ENCODE results near the gene RASSF3. TPM values are rescaled to one million over a fixed set of nuclear protein-coding genes. Genes with fewer than 3 reads are reported as not detected.
"Not testable (repeated sequence)": the region's sequence is repeated elsewhere in the genome, so short reads cannot be mapped to it uniquely, and the experiment has no call there.

The RASSF3 gene
- total RNA-seq, 4 donors from 2014 or later: 5.2 to 11.5 (median 7.0) TPM

DNA sequence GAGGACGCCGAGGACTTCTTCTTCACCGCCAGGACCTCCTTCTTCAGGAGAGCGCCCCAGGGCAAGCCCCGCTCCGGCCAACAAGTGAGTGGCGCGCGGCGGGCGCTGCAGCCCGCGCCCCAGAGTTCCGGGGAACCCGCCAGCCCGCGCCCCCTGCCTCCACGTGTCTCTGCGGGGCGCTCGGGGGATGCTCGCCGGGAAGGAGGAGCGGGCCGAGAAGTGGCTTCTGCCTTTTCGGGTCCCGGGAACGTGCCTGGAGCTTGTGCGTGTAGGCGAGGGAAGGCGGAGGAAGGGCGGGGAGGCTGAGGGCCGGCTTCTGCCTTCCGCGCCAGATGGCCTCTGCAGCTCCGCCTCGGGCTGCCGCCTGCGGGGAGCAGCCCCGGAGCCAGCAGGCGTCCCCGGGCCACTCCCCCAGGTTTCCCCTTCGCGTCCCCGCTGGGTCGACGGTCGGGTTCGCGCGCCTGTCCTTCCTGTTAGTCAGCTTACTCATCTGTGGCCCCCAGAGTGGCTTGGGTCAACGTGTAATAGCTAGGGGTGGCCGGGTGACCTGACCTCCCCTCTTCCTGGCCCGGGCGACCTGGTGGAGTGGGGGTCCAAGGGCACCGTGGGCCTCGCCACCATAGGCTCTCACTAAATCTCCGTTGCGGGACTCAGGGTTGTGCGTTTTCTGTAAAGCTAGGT lies 505 bp downstream of the RASSF3 start:
- ATAC-seq (peak; percentile 52 to 55), DNase-seq (peak in 1 of 2 donors; percentile 20)
- TF ChIP-seq, protein P1, sequence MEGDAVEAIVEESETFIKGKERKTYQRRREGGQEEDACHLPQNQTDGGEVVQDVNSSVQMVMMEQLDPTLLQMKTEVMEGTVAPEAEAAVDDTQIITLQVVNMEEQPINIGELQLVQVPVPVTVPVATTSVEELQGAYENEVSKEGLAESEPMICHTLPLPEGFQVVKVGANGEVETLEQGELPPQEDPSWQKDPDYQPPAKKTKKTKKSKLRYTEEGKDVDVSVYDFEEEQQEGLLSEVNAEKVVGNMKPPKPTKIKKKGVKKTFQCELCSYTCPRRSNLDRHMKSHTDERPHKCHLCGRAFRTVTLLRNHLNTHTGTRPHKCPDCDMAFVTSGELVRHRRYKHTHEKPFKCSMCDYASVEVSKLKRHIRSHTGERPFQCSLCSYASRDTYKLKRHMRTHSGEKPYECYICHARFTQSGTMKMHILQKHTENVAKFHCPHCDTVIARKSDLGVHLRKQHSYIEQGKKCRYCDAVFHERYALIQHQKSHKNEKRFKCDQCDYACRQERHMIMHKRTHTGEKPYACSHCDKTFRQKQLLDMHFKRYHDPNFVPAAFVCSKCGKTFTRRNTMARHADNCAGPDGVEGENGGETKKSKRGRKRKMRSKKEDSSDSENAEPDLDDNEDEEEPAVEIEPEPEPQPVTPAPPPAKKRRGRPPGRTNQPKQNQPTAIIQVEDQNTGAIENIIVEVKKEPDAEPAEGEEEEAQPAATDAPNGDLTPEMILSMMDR (IDR thresholded peaks at IDR 0.05 in 4 of 5, conservative IDR thresholded peaks at IDR 0.05 in 1 of 5): no peak
- no peak for TF ChIP-seq POLR2A (IDR thresholded peaks at IDR 0.05)
- intact Hi-C loops (cut with DNase I; ENCODE audit: low total_unique reads) (loop anchor here (5.0 kb wide), 3 partner anchors 38 to 1692 kb away; partner anchors contain the start of gene HELB), in situ Hi-C loops (cut with MboI; ENCODE audit: low sequenced_read_pairs in 4 of 4) (no loop called here)
- Histone ChIP-seq H3K4me1 (peaks cover 4 to 14% of the 10 kb centered on the region in 2 donors), H3K36me3 (no peaks in the 10 kb centered on the region), H3K27ac (peak overlapping the region; percentile 66 to 83 (median 80)), H3K9me3 (no peaks in the 10 kb centered on the region), H3K4me3 (peak overlapping the region; percentile 71 to 94 (median 84)), H3K27me3 (no peaks in the 10 kb centered on the region)

DNA sequence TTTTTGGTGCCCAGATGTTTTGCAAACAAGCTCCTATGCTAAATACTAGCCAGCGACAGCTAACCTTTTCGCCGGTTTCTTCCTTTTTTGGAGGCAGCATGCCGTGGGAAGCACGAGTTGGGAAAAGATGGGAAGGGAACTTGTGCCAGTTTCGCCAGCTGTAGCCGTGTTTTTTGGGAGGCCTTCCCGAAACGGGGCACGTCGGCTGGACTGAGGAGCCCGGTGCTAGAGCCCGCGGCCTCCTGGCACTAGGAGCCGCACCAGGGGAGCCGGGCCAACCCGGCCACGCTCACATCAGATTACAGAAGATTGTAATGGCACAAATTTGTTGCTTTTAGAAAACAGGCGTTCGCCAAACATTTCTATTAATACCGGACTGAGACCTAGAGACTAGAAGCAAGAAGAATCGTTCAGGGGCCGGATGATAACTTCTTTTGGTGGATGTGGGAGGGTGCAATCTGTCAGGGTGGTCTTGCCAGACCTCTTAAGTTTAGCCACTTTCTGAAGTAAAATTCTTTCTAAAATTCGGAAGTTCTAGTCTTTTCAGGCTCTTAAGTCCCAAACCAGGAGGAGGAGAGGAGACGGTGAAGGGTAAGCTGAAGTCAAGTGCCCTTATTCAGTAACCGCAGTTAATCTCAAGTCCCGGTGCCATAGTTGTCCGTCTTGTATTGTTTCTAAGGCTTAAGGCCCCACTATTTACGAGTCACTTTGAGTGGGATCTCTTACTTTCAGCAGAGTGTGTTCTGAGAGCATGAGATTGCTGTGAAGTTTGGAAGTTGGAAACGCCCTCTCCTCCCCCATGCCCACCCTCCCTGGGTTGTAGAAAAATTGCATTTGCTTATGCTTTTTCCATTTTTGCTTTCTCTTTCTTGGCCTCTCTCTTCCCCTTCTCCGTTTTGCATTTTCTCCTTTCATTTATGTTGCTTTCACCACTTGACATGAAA lies 1.3 kb downstream of the RASSF3 start:
- TF ChIP-seq POLR2A (IDR thresholded peaks at IDR 0.05): no peak
- TF ChIP-seq, protein P1 (IDR thresholded peaks at IDR 0.05 in 4 of 5, conservative IDR thresholded peaks at IDR 0.05 in 1 of 5): no peak
- in situ Hi-C loops (cut with MboI; ENCODE audit: low sequenced_read_pairs in 4 of 4) (no loop called here), intact Hi-C loops (cut with DNase I; ENCODE audit: low total_unique reads) (loop anchor here (5.0 kb wide), 3 partner anchors 39 to 1691 kb away; partner anchors contain the start of gene HELB)
- peak overlapping the region; percentile 66 to 83 (median 80) for H3K27ac ChIP-seq
- ATAC-seq (peak; percentile 18 to 26), DNase-seq (peak in 1 of 2 donors; percentile 14)
- H3K27me3 ChIP-seq: no peaks in the 10 kb centered on the region
- peak overlapping the region; percentile 71 to 94 (median 84) for H3K4me3 ChIP-seq
- no peaks in the 10 kb centered on the region for H3K9me3 ChIP-seq
- H3K36me3 ChIP-seq: no peaks in the 10 kb centered on the region
- H3K4me1 ChIP-seq: peaks cover 4 to 14% of the 10 kb centered on the region in 2 donors

DNA sequence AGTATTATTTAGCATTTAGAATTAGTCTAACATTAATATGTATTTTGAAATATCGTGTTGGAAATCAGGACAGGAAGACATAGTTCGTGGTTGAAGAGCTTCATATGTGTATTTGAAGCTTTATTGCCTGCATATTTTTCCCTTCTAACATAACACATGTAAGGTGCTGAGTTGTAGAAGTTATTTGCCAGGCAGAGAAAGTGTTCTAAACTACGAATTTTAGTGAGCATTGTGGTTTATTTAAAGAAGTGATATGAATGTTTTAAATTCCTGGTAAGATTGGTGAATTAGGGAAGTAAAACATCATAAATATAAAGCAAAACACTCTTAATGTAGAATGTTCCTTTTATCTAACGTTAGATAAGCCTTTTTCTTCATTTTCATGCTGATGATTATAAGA lies 2.5 kb downstream of the RASSF3 start:
- ATAC-seq (no peak), DNase-seq (no peak)
- Histone ChIP-seq H3K4me1 (peaks cover 4 to 14% of the 10 kb centered on the region in 2 donors), H3K4me3 (no peak overlapping the region), H3K27me3 (no peaks in the 10 kb centered on the region), H3K27ac (no peak overlapping the region), H3K36me3 (no peaks in the 10 kb centered on the region), H3K9me3 (no peaks in the 10 kb centered on the region)
- in situ Hi-C loops (cut with MboI; ENCODE audit: low sequenced_read_pairs in 4 of 4) (no loop called here), intact Hi-C loops (cut with DNase I; ENCODE audit: low total_unique reads) (loop anchor here (5.0 kb wide), 3 partner anchors 41 to 1689 kb away; partner anchors contain the start of gene HELB)
- TF ChIP-seq POLR2A (IDR thresholded peaks at IDR 0.05): no peak
- TF ChIP-seq, protein P1 (IDR thresholded peaks at IDR 0.05 in 4 of 5, conservative IDR thresholded peaks at IDR 0.05 in 1 of 5): no peak

DNA sequence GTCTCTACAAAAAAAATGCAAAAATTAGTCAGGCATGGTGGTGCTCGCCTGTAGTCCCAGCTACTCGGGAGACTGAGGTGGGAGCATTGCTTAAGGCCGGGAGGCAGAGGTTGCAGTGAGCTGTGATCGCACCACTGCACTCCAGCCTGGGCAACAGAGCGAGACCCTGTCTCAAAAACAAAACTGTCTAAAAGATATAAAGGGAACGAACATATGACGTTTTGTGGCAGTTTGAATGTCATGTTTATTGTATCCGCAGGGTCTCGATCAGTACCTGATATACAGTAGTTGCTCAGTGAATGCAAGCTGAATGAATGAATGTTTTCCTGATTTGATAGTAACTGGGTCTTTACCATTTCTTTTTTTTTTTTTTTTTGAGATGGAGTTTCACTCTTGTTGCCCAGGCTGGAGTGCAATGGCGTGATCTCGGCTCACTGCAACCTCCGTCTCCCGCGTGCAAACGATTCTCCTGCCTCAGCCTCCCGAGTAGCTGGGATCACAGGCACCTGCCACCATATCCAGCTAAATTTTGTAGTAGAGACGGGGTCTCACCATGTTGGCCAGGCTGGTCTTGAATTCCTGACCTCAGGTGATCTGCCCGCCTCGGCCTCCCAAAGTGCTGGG lies 3.6 kb downstream of the RASSF3 start:
- ATAC-seq; H3K36me3 ChIP-seq; H3K9me3 ChIP-seq; in situ Hi-C loops (cut with MboI; ENCODE audit: low sequenced_read_pairs in 4 of 4); H3K4me3 ChIP-seq; H3K27me3 ChIP-seq; DNase-seq; H3K27ac ChIP-seq: not testable (repeated sequence)
- intact Hi-C loops (cut with DNase I; ENCODE audit: low total_unique reads): loop anchor here (5.0 kb wide), 3 partner anchors 42 to 1688 kb away; partner anchors contain the start of gene HELB
- H3K4me1 ChIP-seq: peaks cover 4 to 14% of the 10 kb centered on the region in 2 donors
